ENCODE results near the gene GABRB1. TPM values are rescaled to one million over a fixed set of nuclear protein-coding genes. Genes with fewer than 3 reads are reported as not detected.

The GABRB1 gene
- not detected for total RNA-seq

DNA sequence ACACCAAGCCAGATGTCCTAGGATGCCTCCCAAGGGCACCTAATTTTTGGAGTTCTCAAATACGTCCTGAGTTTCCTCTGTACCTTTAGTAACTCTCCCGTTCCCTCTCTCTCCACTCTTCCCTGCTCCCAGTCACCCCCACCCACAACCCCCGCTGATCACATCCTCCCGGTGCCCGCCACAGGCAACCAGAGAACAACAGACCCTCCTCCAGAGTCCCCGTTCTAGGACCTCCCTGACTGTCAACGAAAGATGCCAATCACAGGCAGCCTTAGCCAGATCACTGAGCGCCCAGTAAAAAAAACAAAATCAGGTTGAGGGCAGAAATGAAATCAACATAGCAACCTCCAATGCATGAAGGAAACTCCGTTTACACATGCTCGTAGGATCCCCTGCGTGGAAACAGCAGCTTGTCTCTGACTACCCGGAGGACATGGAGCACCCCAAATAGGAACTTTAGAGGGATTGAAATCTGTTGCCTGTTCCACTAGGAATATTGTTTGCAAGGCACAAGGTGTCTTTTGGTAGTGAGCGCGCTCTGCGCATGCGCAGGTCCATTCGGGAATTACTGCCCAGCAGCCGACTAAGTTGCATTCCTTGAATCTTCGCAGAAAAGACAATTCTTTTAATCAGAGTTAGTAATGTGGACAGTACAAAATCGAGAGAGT lies at the start of gene GABRB1:
TSS of gene GABRB1 (plus strand) at position 557 of the 668 bp plus-strand sequence.
- Mint-ChIP-seq H3K9me3 (no peaks in the 10 kb centered on the region), H3K27ac (no peak within 1 kb of the TSS), H3K36me3 (no peaks in the 10 kb centered on the region)
- ATAC-seq = no peak
- peak in 1 of 2 donors; percentile 16 for DNase-seq (ENCODE audit: low spot score in 2 of 2)

DNA sequence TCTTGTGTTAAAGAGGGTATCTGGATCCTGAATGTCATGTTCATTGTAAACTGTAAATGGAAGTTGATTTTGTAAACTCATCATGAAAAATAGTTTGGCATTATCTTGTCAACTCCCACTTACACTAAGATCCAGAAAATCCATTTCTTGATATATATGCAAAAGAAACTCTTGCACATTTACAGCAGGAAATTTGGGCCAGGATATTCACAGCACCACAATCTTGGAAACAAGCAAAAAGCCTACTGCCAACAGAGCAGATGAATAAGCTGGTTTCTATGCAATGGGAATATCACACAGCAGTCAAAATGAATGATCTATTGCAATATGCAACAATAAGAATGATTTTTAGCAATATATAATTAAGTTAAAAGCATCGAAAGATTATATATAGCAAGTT lies 46.6 kb upstream of the GABRB1 start:
- H3K27ac Mint-ChIP-seq = no peak overlapping the region
- no peaks in the 10 kb centered on the region for H3K36me3 Mint-ChIP-seq
- no peaks in the 10 kb centered on the region for H3K9me3 Mint-ChIP-seq

DNA sequence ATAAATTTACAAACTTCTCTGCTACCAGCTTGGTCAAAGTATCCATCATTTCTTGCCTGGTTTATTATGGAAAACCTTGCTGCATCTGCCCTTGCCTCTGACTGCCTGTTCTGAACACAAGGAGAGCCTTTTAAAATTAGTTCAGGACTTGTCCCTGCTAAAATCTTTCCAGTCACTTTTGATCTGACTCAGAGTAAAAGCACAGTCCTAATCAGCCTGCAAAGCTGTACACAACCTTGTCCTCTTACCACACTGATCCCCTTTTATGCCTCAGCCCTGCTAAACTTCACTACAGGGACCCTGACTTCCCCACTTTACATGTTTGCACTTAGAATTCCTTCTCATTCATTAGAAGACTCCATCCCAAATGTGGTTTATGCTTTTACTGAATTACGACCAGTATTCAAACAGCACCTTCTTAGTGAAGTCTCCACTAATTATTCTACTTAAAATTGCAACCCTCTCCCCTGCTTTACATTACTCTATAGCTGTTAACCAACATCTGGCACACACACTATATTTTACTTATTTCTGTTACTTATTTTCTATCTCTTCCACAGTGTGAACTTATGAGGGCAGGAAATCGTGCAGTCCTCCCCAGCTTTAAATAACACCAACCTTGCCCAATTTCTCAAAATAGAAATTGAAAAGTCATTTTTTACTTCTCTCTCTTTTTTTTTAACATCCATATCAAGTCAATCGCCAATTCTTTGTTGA lies 44.3 kb upstream of the GABRB1 start:
- no peak overlapping the region for H3K27ac Mint-ChIP-seq
- H3K9me3 Mint-ChIP-seq = no peaks in the 10 kb centered on the region
- DNase-seq (ENCODE audit: low spot score in 2 of 2) = no peak
- H3K36me3 Mint-ChIP-seq = peaks cover under 1 to 1% of the 10 kb centered on the region in 2 donors
- no peak for ATAC-seq

More for the DNA sequence above, 46.6 kb upstream of the GABRB1 start:
- no peak for ATAC-seq
- DNase-seq (ENCODE audit: low spot score in 2 of 2) = no peak

DNA sequence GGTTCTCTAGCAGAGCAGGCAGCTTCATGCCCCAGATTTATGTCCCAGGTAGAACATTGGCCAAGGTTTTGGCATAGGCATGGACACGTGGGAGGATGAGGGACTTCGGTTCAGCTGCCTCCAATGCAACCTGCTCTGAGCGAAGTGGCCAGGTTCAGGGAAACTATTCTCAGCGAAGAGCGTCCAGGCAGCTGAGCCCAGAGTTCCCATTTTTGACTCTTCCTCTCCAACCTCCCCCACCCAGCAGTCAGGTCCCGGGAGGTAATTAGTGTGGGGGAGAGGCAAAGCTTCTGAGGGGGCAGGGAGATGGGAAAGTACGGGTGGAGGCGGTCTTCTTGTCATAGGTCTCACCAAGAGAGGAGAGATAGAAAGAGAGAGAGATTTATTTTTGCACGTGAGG lies 39.0 kb upstream of the GABRB1 start:
- H3K9me3 Mint-ChIP-seq = no peaks in the 10 kb centered on the region
- H3K27ac Mint-ChIP-seq = no peak overlapping the region
- DNase-seq (ENCODE audit: low spot score in 2 of 2) (no peak), ATAC-seq (no peak)
- peaks cover 5 to 18% of the 10 kb centered on the region in 2 donors for H3K36me3 Mint-ChIP-seq

DNA sequence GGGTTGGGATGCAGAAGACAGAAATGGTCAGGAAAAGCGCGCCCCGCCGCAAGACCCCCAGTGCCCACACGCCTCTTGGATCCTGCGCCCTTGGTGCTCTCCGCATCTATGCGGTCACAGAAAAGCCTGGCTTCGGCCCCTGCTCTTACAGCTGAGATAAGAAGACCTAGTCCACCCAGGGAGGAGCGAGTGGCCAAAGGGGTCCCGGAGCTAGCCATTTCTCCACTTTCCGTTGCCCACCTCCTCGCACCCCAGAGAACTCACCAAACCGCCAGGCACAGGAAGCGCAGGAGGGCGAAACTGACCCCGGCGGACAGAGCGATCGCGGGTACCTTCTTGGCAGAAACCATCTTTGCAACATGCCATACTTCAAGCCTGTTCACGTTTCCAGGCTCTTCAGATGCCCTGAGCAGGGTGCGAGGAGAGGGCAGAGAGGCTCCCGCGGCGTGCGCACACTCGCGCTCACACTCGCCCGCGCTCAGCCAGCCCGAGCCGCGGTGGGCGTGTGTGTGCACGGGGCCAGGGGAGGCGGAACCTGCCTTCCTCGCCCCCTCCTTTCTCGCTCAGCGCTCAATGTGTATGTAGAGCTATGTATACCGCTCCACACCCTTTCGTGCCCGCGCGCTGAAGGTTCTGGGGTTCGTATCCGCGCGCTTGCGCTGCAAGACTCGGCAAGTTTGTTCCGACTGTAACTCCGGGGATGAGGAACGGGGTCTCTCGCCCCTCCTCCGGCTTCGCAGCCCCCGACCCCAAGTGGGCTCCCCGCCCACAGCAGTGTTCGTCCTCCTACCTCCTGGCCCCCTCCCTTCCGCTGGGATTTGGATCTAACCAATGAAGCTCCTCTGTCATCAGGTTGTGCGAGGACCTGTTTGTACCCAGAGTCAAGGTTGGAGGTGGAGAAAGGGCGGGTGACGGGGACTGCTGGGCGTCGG lies 38.0 kb upstream of the GABRB1 start, which contains the start of gene GABRA4:
TSS of gene GABRA4 (minus strand) at position 507 of the 932 bp plus-strand sequence. CDS start at position 350, 157 bp downstream.
- ATAC-seq (peak in 1 of 2 donors; percentile 58), DNase-seq (ENCODE audit: low spot score in 2 of 2) (no peak)
- Mint-ChIP-seq H3K36me3 (peaks cover 5 to 18% of the 10 kb centered on the region in 2 donors), H3K27ac (no peak within 1 kb of the TSS), H3K9me3 (no peaks in the 10 kb centered on the region)

DNA sequence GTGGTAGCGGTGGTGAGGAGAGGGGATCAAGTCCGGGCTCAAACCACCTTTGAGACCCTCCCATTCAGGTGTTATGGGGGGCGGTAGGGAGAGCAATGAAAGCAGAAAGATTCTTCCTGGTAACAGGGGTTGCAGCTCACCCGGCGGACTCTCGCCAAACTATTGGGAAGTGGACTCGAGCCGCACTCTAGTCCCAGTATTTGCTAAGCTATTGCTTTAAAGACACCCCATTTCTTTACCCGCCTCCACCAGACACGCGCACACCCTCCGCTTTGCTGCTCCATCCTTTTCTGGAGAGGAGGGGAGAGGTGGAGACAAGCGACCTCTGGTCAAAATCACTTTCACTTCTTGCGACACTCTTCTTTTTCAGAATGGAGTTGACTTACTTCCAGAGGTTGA lies 37.4 kb upstream of the GABRB1 start:
- Mint-ChIP-seq H3K27ac (no peak overlapping the region), H3K36me3 (peaks cover 5 to 18% of the 10 kb centered on the region in 2 donors), H3K9me3 (no peaks in the 10 kb centered on the region)
- DNase-seq (ENCODE audit: low spot score in 2 of 2) (no peak), ATAC-seq (no peak)

DNA sequence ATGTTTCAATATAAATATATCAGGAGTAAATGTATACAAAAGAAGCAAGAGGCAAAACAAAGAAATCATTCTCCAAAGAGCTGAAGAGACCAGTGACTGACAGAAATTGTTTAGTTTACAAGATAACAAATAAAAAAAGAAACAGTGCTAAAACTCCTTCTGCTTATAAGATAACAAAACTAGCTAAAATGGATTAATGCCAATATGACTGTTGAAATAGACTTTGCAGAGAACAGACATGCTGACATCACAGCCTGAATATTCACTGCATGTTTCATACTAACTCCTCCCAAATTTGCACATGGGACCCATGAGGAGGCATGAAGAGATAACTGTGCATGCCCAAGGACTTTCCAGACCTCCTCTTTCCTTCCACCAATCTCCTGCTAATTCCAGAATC lies 31.8 kb upstream of the GABRB1 start:
- Mint-ChIP-seq H3K27ac (no peak overlapping the region), H3K36me3 (peaks cover 0 to 3% of the 10 kb centered on the region in 2 donors), H3K9me3 (no peaks in the 10 kb centered on the region)
- no peak for ATAC-seq
- DNase-seq (ENCODE audit: low spot score in 2 of 2) = no peak

DNA sequence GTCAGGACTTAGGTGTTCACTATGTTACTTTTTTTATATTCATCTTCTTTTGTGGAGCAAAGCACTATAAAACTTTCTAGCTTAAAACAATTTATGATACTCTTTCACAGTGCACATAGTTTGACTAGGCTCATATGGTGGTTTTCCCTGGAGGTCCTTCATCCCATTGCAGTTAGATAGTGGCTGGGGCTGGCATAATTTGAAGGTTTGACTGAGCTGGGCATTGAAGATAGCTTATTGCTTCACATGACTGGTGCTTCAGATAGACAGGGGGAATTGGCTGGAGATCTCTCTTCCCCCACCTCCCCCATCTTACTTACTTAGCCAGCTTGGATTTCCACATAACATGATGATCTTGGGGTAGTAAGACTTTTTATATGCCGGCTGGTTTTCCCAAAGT lies 31.0 kb upstream of the GABRB1 start:
- ATAC-seq (no peak), DNase-seq (ENCODE audit: low spot score in 2 of 2) (no peak)
- Mint-ChIP-seq H3K36me3 (no peaks in the 10 kb centered on the region), H3K9me3 (no peaks in the 10 kb centered on the region), H3K27ac (no peak overlapping the region)

DNA sequence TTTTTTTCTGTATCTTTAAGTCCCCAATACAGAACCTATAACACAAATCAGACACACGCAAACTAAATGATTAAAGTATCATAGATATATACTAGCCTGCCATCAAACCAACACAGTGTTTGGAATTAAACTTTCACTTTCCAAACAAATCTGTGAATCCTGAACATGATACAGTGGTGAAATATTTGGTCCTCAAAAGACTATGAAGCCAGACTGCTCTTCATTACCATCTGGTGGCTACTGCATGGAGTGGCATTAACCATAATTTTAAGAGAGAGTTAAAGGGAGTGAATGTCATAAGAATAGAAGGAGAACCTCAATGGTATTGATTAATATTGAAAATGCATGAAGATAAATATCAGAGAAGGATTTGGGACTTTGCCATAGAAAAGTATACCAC lies 28.8 kb upstream of the GABRB1 start:
- no peak for DNase-seq (ENCODE audit: low spot score in 2 of 2)
- no peaks in the 10 kb centered on the region for H3K36me3 Mint-ChIP-seq
- no peaks in the 10 kb centered on the region for H3K9me3 Mint-ChIP-seq
- ATAC-seq = no peak
- H3K27ac Mint-ChIP-seq = no peak overlapping the region

DNA sequence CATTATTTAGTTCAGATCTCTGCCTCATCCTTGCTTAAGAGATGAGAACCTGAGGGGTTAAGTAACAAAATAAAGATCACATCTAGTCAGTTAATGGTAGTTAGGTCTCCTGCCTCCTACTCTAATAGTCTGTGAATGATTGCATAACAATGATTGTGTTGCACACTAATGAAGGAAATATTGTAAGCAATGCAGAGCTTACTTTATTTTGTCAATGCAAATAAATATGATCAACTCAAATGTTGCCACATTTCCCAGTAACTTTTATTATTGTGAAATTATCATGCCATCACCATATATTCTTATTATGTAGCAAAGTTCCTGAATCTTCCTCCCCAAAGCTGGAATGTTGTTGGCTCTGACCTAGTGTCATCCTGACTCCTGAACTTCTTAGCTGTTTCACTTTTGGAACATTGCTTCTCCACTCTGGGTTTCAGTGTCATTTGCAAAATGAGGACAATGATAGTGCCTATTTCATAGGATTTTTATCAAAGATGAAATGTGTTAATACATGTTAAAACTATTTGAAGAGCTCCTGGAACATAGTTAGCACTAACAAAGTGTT lies 20.9 kb upstream of the GABRB1 start:
- no peaks in the 10 kb centered on the region for H3K36me3 Mint-ChIP-seq
- DNase-seq (ENCODE audit: low spot score in 2 of 2) (no peak), ATAC-seq (no peak)
- H3K9me3 Mint-ChIP-seq = peaks cover 0 to 7% of the 10 kb centered on the region in 2 donors
- peak overlapping the region in 1 of 2 donors; percentile 68 for H3K27ac Mint-ChIP-seq

DNA sequence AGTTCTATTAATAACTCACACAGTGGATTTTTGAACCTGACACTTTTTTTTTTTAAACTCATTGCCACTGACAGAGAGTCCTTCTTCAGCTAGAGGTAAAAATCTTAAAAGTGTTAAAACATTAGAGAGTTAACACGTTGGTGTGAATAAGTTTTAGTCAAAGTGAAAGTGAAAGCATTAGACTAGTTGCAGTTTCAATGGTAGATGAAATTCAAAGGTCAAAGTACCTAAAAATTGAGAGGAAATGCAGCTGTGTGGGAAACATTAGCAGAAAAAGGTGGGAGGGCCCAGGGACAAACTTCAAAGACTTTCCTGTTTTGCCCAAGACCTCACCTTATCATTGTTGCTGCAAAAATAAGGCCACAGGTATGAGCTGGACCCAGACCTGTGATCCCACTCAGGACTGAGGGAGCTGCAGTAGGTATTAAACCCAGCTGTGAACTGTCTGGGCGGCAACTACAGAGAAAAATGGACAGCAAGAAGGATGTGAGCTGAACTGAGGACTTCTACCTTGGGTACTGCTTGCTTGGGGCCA lies 20.4 kb upstream of the GABRB1 start:
- no peak for DNase-seq (ENCODE audit: low spot score in 2 of 2)
- Mint-ChIP-seq H3K36me3 (no peaks in the 10 kb centered on the region), H3K9me3 (peaks cover 0 to 7% of the 10 kb centered on the region in 2 donors), H3K27ac (peak overlapping the region; percentile 68 to 85)
- peak; percentile 47 to 77 for ATAC-seq

DNA sequence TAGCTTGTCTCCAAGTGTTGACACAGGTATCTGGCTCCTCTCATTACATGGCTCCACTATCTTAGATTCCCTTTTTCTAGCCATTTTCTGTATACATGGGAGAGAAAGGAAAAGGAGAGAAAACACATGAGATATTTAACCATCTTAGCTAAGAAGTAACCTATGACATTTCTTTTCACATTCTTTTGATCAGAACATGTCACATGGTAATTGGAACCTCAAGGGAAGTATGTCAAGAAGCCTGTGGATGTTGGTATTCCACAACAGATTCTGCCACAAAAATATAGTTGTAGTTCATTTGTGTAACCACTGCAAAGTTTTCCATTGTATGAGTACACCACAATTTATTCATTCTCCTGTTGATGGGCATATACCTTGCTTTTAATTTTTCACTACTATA lies 18.7 kb upstream of the GABRB1 start:
- Mint-ChIP-seq H3K36me3 (no peaks in the 10 kb centered on the region), H3K9me3 (peaks cover 0 to 7% of the 10 kb centered on the region in 2 donors), H3K27ac (peak overlapping the region in 1 of 2 donors; percentile 26)
- no peak for ATAC-seq
- DNase-seq (ENCODE audit: low spot score in 2 of 2) = no peak

DNA sequence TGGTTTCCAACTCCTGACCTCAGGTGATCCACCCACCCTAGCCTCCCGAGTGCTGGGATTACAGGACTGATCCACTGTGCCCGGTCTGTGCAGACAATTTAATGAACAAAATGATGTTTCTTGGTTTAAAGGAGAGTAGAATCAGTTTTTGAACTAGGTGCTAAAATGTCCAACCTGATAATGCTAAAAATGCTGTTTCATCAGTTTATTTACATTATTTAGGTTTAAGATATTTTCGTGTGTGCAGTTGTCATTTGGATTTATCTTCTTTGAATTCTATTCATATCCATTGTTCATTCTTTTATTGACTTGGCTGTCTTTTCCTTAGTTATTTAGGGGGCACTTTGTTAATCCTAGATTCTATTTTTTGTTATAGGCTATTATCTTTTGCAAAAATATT lies 18.0 kb upstream of the GABRB1 start:
- peaks cover 0 to 7% of the 10 kb centered on the region in 2 donors for H3K9me3 Mint-ChIP-seq
- H3K27ac Mint-ChIP-seq = no peak overlapping the region
- H3K36me3 Mint-ChIP-seq = no peaks in the 10 kb centered on the region
- ATAC-seq (no peak), DNase-seq (ENCODE audit: low spot score in 2 of 2) (no peak)

DNA sequence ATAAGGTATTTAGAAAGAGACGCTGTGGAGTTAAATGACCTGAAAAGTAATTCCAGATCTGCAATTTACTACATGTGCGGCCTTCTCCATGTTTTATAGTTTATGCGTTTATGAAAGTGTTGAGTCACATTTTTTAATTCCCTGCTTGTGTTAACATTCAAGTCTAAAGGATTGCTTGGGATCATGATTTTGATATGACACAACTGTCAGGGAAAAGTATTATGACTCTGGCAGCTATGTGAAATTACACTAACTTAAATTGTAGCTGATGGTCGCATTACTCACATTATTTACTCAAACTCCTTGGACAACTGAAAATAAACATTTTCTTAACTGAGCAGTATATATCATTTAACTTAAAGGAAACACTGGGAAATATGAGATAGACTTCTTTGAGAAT lies 14.3 kb upstream of the GABRB1 start:
- Mint-ChIP-seq H3K36me3 (no peaks in the 10 kb centered on the region), H3K9me3 (peaks cover 0 to 4% of the 10 kb centered on the region in 2 donors), H3K27ac (no peak overlapping the region)
- DNase-seq (ENCODE audit: low spot score in 2 of 2) (no peak), ATAC-seq (no peak)

DNA sequence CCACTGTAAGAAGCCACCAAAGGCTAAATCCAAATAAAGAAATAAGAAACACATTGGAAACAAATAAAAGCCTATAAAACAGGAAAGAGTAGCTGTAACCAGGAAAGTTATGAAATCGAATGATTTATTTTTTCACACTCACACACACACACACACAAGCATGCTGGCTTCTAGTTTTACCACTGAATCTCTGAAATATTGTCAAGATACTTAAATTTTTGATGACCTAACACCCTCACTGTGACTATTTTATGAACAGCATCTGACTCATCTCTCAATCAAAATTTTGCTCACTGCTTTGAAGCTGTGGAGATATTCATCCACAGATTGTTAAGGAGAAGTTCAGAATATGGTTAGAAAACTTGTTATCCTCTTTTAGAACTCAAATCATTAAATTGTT lies 13.9 kb upstream of the GABRB1 start:
- DNase-seq (ENCODE audit: low spot score in 2 of 2) (no peak), ATAC-seq (peak in 1 of 2 donors; percentile 37)
- no peaks in the 10 kb centered on the region for H3K36me3 Mint-ChIP-seq
- no peak overlapping the region for H3K27ac Mint-ChIP-seq
- peaks cover 0 to 4% of the 10 kb centered on the region in 2 donors for H3K9me3 Mint-ChIP-seq

DNA sequence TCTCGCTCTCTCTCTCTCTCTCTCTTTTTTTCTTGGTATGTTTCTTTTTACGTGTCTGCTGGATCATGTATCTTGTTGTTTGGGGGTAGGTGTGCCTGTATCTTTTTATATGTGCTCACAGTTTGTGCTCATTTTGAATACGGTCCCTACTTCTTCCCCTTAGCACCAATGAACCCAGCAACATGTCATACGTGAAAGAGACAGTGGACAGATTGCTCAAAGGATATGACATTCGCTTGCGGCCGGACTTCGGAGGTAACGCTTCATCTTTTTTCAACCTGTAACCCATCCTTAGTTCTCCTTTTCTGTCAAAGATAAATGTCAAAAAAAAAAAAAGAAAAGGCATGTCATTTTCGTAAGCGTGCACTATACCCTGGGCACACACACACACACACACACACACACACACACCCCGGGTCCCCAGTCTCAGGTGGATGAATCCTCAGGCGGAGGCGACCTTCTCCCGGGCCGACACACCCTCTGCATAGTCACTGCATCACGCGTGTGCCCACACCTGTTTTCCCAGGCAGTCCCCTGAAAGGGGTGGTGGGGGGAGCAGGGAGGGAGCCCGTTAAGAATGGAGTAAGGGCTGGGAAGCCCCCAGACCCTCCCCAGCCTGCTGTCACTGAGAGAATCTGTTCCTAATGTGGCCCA lies 511 bp downstream of the GABRB1 start:
- no peaks in the 10 kb centered on the region for H3K36me3 Mint-ChIP-seq

More for the DNA sequence above, 511 bp downstream of the GABRB1 start:
- peak in 1 of 2 donors; percentile 2 for DNase-seq (ENCODE audit: low spot score in 2 of 2)
- Mint-ChIP-seq H3K9me3 (no peaks in the 10 kb centered on the region), H3K27ac (no peak overlapping the region)
- peak; percentile 44 to 58 for ATAC-seq

Data from activated naive CD4-positive, alpha-beta T cell treated with anti-CD3 and anti-CD28 coated beads, Interleukin-2, amount 50 U/mL, for 72 hours (primary cell).